Stimulated activated CD4-positive, alpha-beta T cell treated with anti-CD3 and anti-CD28 coated beads, Interleukin-4, amount 100 ng/mL, for 48 hours (primary cell): ENCODE results near the gene MACO1.
"Not testable (repeated sequence)": the region's sequence is repeated elsewhere in the genome, so short reads cannot be mapped to it uniquely, and the experiment has no call there.

ENCODE experiments used
- DNase-seq, 2 donors: peaks; one replicate each; pipeline ENCODE4 v3.0.0-alpha.2; 2020; ENCODE audit warnings: low read depth in 2 of 2

Gene MACO1

GRCh38 chr1:25430073-25430966 is at the start of gene MACO1:
Gene MACO1, plus strand, starts transcription at chr1:25430897. Its CDS starts 202 bp downstream, at chr1:25431099.
- peak; percentile 94 to 96 for DNase-seq

- DNase-seq: not testable (repeated sequence)
Observed at GRCh38 chr1:25382543-25382942, 48.2 kb upstream of the MACO1 start.

- not testable (repeated sequence) for DNase-seq
Observed at GRCh38 chr1:25383090-25383489, 47.6 kb upstream of the MACO1 start.

- DNase-seq: not testable (repeated sequence)
Observed at GRCh38 chr1:25383875-25384274, 46.8 kb upstream of the MACO1 start.

GRCh38 chr1:25387096-25387495 is 43.6 kb upstream of the MACO1 start:
- not testable (repeated sequence) for DNase-seq

GRCh38 chr1:25388691-25389090 is 42.0 kb upstream of the MACO1 start:
- not testable (repeated sequence) for DNase-seq

GRCh38 chr1:25389721-25390120 is 41.0 kb upstream of the MACO1 start:
- DNase-seq: not testable (repeated sequence)

GRCh38 chr1:25392841-25393240 is 37.9 kb upstream of the MACO1 start:
- DNase-seq: no peak

GRCh38 chr1:25397549-25397948 is 33.1 kb upstream of the MACO1 start:
- not testable (repeated sequence) for DNase-seq

- not testable (repeated sequence) for DNase-seq
Observed at GRCh38 chr1:25398079-25398478, 32.6 kb upstream of the MACO1 start.

GRCh38 chr1:25402947-25403803 is 27.5 kb upstream of the MACO1 start:
- not testable (repeated sequence) for DNase-seq

GRCh38 chr1:25405731-25406305 is 24.9 kb upstream of the MACO1 start:
- not testable (repeated sequence) for DNase-seq

- not testable (repeated sequence) for DNase-seq
Observed at GRCh38 chr1:25409641-25410427, 20.9 kb upstream of the MACO1 start.

GRCh38 chr1:25412872-25413623 is 17.6 kb upstream of the MACO1 start:
- not testable (repeated sequence) for DNase-seq

- not testable (repeated sequence) for DNase-seq
Observed at GRCh38 chr1:25414157-25414556, 16.5 kb upstream of the MACO1 start.

- DNase-seq: not testable (repeated sequence)
Observed at GRCh38 chr1:25414578-25414977, 16.1 kb upstream of the MACO1 start.

GRCh38 chr1:25417280-25417679 is 13.4 kb upstream of the MACO1 start:
- DNase-seq: not testable (repeated sequence)

GRCh38 chr1:25419339-25419738 is 11.4 kb upstream of the MACO1 start:
- not testable (repeated sequence) for DNase-seq

GRCh38 chr1:25420715-25421114 is 10.0 kb upstream of the MACO1 start, which contains the start of gene RHCE:
Gene RHCE, minus strand, starts transcription at chr1:25420825. Its CDS starts 39 bp downstream, at chr1:25420786.
- not testable (repeated sequence) for DNase-seq

- DNase-seq: not testable (repeated sequence)
Observed at GRCh38 chr1:25423206-25423605, 7.5 kb upstream of the MACO1 start.
